ENCODE results near the gene PNO1. TPM values are rescaled to one million over a fixed set of nuclear protein-coding genes. Genes with fewer than 3 reads are reported as not detected.
A peak's percentile ranks its signal among the peaks of the same experiment; 100 is the strongest.
"Not testable (repeated sequence)": the region's sequence is repeated elsewhere in the genome, so short reads cannot be mapped to it uniquely, and the experiment has no call there.

Gene PNO1
- total RNA-seq, 1 donor from 2014 or later: 12.4 TPM

DNA sequence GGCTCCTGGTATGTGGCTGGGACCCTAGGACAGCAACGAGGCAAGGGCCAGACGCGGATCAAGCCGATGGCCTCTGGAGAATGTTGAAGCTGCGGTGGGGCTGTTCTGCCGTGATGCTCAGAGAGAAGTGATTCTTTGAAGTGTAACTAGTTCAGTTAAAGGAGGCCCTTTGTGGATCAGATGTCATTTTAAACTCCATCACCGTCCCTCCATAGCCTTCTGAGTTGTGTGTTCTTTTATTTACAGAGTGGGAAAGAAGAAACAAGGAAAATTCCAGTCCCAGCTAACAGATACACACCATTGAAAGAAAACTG, 403 bp downstream of the PNO1 start:
- DNase-seq: no peak

DNA sequence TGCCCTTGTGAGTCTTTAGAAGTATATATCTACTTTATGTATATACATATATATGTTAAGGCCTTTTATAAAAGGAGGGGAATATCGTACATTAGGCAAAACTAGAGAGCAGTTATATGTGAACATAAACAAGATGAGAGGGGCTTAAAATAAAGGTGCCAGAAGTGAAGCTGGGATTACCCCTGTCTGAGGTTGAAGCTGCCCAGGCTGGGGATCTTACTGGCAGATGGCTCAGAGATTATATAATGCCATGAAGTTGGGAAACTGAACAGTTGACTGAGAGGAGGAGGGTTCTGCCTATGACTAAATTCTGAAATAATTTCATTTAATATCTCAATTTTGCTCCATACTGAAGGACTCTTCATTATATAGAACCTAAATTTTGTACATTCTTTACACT, 6.0 kb downstream of the PNO1 start:
- DNase-seq: no peak

DNA sequence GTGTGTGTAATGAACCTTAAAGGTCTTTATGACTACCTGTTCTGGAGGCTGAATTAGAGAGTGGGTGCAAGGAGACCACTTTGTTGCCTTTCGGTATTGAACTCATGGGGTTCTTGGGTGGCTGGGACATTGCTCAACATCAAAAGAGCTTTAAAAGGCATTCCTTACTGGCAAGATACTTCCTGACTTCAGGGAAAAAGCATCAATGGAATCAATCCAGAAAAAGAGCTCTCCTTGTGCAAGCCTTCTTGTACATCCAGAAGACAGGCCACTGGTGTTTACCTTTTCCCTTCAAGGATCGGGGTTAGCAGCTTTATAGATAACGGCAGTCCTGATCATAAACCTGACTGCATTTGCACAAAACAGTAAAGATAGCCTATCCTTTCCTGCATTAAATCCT, 9.5 kb downstream of the PNO1 start:
- no peak for DNase-seq

DNA sequence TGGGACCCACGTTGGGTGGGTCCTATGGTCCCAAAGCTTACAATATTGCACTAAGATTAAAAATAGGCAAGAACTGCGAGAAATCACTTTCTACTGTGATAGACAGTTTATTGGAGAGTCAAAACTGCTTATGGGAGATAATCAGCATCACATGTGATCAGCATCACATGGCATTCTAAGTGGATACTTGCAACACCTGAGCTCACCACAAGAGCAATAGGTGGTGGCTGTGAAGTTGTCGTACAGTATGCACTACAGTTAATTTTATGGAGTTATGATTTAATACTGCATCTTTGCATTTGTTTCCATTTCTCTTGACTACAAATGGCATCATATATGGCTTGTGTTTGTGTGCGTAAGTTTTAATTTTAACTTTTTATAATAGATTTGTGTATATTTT, 11.6 kb downstream of the PNO1 start:
- DNase-seq: no peak

DNA sequence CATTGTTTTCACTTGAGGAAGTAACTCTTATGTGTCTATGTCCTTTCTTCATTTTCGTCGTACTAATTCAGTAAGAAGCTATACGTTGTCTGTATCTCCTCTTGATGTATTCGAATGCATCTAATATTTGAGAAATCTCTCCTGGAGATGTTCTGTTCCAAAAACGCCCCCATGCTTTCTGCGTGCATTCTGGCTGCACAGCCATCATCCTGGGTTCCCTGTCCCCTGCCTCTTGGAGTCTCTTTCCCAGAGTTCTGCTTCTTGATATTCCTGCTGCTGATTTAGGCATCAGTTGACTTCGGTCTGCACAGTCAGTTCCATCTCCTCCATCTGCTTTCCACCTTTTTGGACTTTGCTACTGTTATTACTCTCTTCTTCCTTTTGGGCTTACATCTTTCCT, 13.5 kb downstream of the PNO1 start:
- DNase-seq: no peak

DNA sequence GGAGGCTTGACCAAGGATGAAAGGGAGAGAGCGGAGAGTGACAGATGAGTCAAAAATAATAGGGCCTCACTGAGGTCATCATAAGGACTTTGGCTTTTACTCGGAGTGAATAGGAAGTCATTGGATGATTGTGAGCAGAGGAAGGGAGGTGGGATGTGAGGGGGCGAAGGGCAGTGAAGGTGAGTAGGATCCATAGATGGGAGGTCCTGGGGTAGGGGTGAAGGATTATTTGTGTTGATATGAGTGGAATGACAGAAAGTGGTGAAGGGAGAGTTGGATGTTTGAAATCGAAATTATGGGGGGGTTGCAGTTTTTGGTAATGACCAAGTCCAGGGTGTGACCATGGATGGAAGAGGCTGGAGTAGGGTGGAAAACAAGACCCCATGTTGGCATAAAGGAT, 14.0 kb downstream of the PNO1 start:
- no peak for DNase-seq

DNA sequence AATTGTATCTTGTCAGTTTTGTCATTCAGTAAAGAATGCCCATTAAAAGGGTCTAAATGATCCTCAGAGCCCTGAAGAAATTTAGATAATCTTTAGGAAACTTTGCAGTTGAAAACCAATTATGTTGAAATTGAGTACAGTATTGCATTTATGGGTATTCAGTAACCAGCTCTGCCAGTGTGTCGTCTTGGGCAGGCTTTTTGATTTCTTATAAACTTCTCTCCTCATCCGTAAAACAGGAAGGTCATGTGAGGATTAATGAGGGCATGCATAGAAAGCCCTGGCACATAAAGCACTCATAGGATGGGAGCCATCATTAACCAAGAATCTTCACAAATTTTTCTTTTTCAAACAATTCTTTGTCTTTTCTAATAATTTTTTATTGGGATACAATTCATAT, 14.8 kb downstream of the PNO1 start:
- no peak for DNase-seq

DNA sequence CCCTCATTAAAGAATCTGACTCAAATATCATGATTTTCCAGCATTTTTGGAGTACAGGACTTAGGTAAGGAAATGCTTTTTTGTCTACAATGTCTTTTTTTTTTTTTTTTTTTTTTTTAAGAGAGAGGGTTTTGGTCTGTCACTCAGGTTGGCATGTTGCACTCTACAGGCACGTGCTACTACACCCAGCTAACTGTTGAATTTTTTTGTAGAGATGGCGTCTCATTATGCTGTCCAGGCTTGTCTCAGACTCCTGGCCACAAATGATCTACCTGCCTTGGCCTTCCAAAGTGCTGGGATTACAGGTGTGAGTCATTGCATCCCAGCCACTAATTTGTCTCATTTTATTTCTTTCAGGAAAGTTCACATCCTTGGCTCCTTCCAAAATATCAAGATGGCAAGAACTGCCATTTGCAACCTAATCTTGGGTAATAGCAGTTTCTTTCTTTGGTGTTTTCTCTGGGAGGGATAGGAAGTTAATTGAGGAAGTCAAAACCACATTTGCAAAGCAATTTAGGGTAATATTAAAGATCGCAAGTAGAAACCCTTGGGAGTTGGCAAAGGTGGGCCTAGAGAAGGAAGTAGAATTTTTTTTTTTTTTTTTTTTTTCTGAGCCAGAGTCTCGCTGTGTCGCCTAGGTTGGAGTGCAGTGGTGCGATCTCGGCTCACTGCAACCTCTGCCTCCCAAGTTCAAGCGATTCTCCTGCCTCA, 15.5 kb downstream of the PNO1 start:
- no peak for DNase-seq

DNA sequence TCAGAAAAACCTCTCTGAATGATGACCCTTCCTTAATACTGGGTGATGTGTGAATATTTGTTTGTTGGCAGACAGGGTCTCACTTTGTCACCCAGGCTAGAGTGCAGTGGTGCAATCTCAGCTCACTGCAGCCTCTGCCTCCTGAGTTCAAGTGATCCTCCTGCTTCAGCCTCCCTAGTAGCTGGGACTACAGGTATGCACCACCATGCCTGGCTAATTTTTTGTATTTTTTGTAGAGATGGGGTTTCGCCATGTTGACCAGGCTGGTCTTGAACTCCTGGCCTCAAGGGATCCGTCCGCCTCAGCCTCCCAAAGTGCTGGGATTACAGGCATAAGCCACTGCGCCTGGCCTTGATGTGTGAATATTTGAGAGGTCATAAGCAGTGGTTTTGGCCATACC, 17.5 kb downstream of the PNO1 start:
- DNase-seq: not testable (repeated sequence)

DNA sequence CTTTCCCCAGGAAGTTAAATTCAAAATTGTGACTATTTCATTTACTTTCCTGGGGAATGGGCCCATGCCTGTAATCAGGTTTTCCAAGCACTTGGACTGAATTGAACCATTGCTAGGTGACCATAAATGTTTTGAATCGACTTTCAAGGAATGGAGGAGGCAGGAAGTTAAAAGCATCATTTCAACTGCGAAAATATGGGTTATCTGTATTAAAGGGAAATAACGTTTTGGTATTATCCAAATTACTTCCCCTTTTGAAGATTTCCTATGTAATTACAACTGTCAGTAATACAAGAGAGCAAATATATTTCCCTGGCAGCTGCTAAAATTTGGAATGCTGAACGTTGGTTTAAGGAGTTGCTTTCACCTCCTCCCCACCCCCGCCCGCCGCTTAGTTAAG, 19.0 kb downstream of the PNO1 start:
- no peak for DNase-seq

DNA sequence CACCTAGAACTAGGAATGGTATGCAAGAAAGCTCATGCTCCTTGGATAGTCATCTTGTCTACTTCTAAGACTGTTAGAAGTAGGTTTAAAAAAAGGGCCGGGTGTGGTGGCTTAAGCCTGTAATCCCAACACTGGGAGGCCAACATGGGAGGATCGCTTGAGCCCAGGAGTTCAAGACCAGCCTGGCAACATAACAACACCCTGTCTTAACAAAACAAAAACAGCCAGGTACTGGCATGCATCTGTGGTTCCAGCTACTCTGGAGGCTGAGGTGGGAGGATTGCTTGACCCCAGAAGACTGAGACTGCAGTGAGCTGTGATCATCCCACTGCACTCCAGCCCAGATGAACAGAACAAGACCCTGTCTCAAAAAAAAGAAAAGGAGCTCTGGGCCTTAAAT, 19.9 kb downstream of the PNO1 start:
- DNase-seq: no peak

DNA sequence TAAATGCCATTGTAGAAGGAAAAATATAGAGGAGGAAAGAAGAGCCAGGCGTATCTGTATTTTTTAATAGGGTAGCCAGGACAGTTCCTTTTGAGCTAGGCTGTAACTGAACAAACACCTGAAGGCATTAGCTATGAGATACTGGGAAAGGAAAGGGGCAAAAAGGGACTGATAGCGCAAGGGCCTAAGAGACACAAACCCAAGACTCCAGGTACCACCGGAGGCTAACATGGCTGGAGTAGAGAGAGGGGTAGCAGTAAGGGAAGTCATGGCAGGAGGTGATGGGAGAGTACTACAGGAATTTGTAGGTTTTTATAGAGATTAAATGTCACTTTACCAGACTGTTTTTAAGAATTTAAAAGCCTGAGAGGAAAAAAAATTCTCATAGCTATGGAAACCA, 20.7 kb downstream of the PNO1 start:
- DNase-seq: no peak

DNA sequence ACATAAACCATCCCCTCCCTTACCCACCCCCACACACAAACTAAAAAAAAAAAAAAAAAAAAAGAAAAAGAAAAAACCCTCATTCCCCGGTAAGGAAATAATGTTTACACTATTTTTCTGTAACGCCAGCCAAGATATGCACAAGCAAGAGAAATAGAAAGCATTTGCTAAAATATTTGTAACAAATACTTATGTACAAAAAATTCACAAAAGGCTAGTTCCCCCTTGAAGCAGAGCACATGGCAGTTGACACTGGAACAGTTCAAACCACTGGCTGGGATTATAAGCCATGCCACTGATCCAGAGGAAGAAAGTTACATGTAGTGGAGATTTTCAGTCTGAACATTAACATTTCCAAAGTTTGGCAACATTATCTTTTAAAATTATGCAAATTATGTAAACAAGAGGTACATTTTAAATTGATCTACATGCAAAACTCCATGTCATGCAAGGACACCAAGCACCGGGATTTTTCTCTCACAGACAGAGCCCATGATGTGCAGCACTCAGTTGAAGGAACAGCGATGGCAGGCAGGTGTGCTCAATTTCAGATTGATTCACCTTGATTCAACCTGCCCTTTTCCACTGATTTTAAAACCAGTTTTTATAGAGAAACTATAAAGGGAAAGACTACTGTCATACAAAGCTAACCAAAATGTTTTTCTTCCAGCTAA, 21.4 kb downstream of the PNO1 start:
- no peak for DNase-seq

DNA sequence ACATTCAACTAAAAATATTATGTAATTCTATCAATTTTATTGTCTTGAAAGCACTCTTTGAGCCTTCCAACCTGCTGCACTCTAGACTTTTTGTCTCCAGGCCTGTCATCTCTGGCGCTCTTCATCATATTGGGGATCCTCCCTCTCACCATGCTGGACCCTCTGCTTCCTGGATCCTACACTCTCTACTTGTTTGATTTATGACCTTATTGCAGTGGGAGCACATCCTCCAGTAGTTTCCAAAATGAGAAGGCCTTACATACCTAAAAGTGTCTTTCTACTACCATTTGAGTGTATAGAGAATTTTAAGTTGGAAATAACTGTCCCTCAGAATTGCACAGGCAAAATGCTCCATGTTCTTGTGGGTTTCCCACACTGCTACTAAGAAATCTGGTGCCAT, 25.2 kb downstream of the PNO1 start:
- no peak for DNase-seq

DNA sequence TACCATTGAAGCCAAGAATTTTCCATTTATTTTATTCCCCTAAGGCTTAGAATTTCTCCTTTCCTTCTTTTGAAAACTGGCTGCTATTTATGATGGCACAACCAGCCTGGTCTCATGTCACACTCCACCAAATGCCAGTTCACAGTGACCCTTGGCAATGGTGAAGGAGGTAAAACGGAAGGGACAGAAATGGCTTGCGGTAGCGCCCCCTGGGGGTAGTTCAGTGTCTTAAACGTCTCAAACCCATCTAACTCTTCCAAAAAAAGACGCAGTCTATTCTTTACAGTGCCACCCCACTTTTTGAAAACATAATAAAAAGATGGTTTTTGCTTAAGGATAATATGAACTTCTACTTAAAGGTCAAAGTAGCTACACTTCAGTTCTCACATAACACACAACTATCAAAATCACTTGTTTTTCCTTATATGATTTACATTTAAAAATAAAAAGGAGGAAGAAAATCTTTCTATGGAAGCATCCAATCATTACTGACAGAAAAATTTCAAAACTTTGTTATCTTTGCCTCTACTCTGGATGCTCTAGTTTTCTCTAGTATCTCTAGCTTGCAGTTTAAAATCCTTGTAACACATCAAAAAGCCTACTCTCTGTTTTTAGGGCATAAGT, 28.0 kb downstream of the PNO1 start:
- peak; percentile 60 for DNase-seq

DNA sequence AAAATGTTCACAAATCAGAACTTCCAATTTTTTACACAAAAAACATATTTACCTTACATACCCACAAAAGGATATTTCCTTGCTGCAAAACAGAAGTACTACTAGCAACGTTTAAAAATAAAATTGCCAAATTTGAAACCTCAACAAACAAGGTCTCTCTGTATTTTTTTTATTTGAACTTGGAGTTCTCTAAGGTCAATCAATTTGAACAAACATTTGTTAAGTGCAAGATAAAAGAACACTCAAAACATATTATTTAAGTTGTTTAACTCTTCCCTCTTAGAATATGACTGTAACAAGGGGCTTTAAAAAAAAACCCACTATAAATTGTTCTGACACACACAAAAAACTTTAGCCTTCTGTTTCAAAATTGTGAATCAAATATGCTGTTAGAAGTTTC, 29.6 kb downstream of the PNO1 start:
- DNase-seq: no peak

DNA sequence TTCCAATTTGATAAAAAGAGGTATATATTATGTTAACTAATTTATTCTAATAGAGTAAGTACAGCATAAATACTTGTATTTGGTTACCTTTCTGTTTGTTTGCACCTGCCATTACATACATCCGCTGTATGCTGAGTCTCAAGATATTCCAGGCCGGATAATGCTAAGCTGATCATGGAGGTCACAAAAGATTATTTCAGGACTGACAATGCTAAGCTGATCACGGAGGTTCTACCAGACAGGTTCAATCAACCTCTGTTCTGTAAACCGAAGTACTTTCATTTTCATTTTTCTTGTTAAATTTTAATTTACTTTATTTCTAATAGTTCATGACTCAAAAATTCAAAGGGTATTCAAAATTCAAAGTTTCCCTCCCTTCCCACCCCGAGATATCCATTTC, 31.1 kb downstream of the PNO1 start:
- no peak for DNase-seq

DNA sequence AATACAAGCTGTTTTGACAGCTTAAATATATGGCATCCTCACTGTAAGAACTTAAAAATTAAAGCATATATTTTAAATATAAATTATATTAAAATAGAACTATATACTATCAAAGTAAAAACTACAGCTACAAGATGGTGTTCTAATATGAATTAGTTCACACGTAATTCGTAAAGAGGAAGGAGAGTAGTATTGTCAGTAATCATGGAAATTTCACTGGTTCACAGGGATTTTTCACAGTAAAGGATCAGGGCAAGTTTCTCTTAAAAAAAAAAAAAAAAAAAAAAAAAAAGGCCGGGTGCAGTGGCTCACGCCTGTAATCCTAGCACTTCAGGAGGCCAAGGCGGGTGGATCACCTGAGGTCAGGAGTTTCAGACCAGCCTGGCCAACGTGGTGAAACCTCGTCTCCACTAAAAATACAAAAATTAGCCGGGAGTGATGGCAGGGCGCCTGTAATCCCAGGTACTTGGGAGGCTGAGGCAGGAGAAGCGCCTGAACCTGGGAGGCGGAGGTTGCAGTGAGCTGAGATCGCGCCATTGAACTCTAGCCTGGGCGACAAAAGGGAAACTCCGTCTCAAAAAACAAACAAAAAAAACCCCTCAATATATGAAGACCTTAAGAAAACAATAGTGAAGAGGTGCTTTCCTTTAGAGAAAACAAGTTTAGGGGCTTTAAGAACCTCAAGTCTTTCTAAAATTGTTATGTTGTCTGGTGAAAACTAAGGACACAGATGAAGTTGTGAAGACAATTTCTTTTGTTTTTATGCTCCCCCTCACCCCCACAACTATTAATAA, 32.5 kb downstream of the PNO1 start:
- no peak for DNase-seq

DNA sequence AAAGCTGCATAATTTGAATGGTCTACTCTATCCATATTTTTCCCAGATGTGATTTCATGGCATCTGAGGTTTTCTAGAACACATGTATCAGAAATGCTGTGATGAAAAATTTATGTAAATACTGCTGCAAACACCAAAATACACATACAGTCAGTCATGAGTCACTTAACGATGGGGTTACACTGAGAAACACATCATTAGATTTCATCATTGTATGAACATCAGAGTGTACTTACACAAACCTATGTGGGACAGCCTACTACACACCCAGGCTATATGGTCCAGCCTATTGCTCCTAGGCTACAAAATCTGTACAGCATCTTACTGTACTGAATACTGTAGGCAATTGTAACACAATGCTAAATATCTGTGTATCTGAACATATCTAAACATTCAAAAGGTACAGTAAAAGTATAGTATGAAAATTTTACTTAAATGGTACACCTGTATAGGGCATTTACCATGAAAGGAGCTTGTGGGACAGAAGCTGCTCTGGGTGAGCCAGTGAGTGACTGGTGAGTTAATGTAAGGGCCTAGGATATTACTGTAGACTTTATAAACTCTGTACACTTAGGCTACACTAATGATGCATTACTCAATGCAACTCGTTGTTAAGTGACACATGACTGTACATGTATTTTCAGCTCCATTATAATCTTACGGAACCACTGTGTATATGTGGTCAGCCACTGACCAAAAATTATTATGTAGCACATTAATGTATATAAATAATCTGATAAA, 33.5 kb downstream of the PNO1 start:
- DNase-seq: peak; percentile 22

DNA sequence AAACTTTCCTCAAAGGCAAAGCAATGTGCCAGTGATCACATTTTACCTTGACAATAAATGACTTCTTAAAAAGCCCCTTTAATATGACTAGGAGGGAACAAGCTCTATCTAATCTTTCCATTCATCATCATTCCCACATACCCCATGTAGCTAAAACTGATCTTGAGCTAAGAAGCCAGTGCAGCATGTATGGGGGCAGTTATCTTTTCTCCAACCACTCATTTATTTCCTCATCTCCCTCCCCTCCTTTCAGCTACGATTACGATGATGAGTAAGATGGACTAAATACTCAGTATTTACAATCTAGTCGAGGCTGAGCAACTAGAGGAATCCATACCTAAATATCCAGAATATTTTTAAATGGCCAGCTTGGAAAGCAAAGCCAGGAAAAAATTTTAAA, 35.5 kb downstream of the PNO1 start:
- DNase-seq: no peak

DNA sequence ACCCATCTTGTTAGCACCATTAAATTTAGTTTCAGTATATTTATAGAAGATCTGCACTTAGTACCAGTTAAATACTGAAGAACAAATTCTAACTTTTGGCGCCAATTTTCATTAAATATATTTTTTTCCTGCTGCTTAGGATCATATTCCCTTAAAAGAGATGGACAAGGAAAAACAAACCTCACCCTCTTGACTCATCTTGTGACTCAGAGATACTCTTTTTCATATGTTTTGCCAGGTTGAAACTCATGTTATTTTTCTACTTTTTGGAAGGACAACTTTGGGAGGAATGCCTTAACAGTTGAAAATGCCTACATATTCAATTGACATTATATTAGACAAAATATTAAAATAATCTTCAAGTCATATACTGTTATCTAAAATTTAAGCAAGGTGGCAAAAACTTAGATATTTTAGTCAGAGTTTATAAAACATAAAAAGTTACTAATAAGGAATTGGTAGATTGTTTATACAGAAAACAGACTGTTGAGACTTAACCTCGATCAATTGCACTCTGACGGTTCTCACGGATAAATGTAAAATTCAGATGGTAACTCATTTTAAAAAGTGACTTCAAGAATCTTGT, 36.2 kb downstream of the PNO1 start:
- DNase-seq: peak; percentile 26

DNA sequence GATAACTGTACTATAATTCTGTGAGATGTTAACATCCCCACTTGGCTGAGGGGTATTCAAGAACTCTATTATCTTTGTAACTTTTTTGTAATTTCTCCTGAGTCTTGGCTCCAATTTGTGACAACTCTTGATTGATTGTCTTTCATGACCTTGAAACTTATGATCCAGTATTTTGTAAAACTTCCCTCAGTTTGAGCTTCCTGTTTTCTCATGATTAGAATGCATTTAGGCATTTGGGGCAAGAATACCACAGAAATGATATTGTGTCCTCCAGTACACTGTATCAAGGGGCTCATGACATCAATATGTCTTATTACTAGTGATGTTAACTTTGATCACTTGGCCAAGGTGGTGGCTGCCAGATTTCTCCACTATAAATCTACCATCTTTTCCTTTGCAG, 37.4 kb downstream of the PNO1 start:
- peak; percentile 36 for DNase-seq

All from dermis blood vessel endothelial cell (primary cell).